Stimulated activated CD8-positive, alpha-beta memory T cell treated with anti-CD3 and anti-CD28 coated beads, Interleukin-7, amount 100 ng/mL, for 48 hours (primary cell): ENCODE results near the gene FAM217B.

Experiments used
- DNase-seq, 2 donors: peaks; one replicate each; pipeline ENCODE4 v3.0.0-alpha.2; 2020; ENCODE audit warnings: low read depth in 1 of 2; ENCODE audit errors: extremely low read depth in 1 of 2

The FAM217B gene

GRCh38 chr20:59972037-59972801 is 32.0 kb downstream of the FAM217B start:
- no peak for DNase-seq

- DNase-seq = no peak
Measured at GRCh38 chr20:59976156-59976782, 36.1 kb downstream of the FAM217B start.

- no peak for DNase-seq
Measured at GRCh38 chr20:59977086-59977485, 36.9 kb downstream of the FAM217B start.

- no peak for DNase-seq
Measured at GRCh38 chr20:59983076-59983475, 42.9 kb downstream of the FAM217B start.

GRCh38 chr20:59984541-59984940 is 44.4 kb downstream of the FAM217B start:
- no peak for DNase-seq

GRCh38 chr20:59985164-59985563 is 45.0 kb downstream of the FAM217B start:
- no peak for DNase-seq

- no peak for DNase-seq
Measured at GRCh38 chr20:59985864-59986263, 45.7 kb downstream of the FAM217B start.

- no peak for DNase-seq
Measured at GRCh38 chr20:59987135-59987534, 46.9 kb downstream of the FAM217B start.

- no peak for DNase-seq
Measured at GRCh38 chr20:59988141-59988540, 48.0 kb downstream of the FAM217B start.

- DNase-seq = no peak
Measured at GRCh38 chr20:59992526-59993084, 52.4 kb downstream of the FAM217B start.

GRCh38 chr20:59993736-59994430 is 53.7 kb downstream of the FAM217B start:
- DNase-seq = no peak

- no peak for DNase-seq
Measured at GRCh38 chr20:59994697-59995122, 54.5 kb downstream of the FAM217B start.

GRCh38 chr20:59996108-59996507 is 55.9 kb downstream of the FAM217B start:
- no peak for DNase-seq

- DNase-seq = no peak
Measured at GRCh38 chr20:59997896-59998295, 57.7 kb downstream of the FAM217B start.
